HG02642 (cell line): Measurements from ENCODE around the gene CALML4.
"Not testable (repeated sequence)": the region's sequence is repeated elsewhere in the genome, so short reads cannot be mapped to it uniquely, and the experiment has no call there.

ENCODE experiments used
- ATAC-seq: cut with Tn5 transposase; IDR thresholded peaks from one replicate; pipeline ENCODE4 v1.9.1; 2021; ENCODE audit warnings: mild to moderate bottlenecking; ENCODE audit not compliant: unreplicated experiment, poor library complexity

The CALML4 gene

DNA sequence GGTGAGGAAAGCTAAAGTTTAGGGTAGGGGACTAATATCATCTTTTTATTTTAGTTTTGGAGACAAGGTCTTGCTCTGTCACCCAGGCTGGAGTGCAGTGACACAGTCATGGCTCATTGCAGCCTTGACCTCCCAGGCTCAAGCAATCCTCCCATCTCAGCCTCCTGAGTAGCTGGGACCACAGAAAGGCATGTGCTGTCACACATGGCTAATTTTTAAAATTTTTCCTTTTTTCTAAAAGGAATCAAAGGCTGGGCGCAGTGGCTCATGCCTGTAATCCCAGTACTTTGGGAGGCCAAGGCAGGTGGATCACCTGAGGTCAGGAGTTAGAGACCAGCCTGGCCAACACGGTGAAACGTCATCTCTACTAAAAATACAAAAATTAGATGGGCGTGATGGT lies 20.3 kb upstream of the CALML4 start:
- ATAC-seq: not testable (repeated sequence)

DNA sequence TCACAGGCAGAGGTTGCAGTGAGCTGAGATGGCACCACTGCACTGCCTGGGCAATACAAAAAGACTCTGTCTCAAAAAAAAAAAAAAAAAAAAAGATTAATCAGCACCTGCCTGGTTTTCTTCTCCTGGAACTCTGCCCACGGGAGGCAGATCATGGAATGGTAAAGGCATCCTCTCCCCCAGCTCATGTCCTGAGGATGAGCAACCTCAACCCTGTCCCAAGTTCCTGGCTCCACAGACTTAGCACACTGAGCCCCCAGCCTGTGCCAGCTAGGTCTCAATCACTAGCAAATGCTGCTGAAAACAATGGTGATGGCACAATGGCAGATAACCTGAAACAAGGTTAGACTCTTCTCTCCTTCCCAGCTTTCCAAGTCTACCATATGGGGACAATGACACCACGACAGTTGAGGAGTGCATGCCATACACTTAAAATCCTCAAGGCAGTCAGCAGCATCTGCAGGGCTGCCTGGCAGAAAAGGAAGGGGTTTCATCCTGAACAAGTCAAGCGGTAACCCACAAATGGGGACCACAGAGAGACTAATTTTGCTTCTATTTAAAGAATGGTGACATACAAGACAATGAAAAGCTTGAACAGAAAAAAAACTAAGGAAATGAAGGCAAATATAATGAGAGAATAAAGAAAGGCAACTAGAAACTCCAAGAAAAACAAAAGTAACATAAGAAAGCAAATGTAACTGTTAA lies 19.6 kb upstream of the CALML4 start:
- ATAC-seq: no peak

DNA sequence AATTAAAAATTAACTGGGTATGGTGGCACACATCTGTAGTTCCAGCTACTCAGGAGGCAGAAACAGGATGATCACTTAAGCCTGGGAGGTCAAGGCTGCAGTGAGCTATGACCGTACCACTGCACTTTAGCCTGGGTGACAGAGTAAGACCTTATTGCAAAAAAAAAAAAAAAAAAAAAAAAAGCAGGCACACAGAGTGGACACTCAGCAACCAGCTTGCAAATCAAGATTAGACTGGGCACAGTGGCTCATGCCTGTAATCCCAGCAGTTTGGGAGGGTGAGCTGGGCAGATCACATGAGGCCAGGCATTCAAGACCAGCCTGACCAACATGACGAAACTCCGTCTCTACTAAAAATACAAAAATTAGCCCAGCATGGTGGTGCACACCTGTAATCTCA lies 19.0 kb upstream of the CALML4 start:
- no peak for ATAC-seq

DNA sequence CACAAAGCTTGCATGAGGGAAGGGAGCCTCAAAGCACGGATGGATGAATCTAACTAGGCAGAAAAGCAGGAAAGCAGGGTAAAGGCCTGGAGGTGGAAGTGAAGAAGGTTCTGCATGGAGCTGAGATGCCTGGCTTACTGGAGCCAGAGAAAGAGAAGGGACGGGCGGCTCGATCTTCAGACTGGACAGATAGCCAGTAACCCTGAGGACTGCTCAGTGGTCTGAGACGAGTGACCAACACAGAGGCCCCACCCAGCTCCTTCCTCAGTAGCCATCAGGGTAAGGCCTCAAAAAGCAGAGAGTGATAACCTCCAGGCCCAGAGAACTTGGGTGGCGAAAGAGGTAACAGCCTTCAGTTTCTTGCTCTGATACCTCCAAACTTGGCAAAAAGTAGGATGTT lies 18.0 kb upstream of the CALML4 start:
- ATAC-seq: no peak

DNA sequence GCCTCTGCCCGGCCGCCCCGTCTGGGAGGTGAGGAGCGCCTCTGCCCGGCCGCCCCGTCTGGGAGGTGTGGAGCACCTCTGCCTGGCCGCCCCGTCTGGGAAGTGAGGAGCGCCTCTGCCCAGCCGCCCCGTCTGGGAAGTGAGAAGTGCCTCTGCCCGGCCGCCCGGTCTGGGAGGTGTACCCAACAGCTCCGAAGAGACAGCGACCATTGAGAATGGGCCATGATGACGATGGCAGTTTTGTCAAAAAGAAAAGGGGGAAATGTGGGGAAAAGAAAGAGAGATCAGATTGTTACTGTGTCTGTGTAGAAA lies 17.3 kb upstream of the CALML4 start:
- ATAC-seq: not testable (repeated sequence)

DNA sequence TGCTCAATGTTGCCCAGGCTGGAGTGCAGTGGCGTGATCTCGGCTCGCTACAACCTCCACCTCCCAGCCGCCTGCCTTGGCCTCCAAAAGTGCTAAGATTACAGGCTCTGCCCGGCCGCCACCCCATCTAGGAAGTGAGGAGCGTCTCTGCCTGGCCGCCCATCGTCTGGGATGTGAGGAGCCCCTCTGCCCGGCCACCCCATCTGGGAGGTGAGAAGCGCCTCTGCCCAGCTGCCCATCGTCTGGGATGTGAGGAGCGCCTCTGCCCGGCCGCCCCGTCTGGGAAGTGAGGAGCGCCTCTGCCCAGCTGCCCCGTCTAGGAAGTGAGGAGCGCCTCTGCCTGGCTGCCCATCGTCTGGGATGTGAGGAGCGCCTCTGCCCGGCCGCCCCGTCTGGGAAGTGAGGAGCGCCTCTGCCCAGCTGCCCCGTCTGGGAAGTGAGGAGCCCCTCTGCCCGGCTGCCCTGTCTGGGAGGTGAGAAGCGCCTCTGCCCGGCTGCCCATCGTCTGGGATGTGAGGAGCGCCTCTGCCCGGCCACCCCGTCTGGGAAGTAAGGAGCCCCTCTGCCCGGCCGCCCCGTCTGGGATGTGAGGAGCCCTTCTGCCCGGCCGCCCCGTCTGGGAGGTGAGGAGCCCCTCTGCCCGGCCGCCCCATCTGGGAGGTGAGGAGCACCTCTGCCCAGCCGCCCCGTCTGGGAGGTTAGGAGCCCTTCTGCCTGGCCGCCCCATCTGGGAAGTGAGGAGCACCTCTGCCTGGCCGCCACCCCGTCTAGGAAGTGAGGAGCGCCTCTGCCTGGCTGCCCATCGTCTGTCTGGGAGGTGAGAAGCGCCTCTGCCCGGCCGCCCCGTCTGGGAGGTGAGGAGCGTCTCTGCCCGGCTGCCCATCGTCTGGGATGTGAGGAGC lies 16.6 kb upstream of the CALML4 start:
- ATAC-seq: not testable (repeated sequence)

DNA sequence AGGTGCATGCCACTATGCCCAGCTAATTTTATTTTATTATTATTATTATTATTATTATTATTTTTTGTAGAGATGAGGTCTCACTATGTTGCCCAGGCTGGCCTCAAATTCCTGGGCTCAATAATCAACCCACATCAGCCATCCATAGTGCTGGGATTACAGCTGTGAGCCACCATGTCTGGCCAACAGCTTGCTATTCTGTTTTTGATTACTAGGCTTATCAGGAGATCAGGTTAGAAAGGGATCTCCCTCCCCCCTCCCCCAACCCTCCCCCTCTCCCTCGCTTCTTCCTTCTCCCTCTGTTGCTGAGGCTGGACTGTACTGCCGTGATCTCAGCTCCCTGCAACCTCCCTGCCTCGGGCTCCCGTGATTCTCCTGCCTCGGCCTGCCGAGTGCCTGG lies 15.8 kb upstream of the CALML4 start:
- ATAC-seq: no peak

DNA sequence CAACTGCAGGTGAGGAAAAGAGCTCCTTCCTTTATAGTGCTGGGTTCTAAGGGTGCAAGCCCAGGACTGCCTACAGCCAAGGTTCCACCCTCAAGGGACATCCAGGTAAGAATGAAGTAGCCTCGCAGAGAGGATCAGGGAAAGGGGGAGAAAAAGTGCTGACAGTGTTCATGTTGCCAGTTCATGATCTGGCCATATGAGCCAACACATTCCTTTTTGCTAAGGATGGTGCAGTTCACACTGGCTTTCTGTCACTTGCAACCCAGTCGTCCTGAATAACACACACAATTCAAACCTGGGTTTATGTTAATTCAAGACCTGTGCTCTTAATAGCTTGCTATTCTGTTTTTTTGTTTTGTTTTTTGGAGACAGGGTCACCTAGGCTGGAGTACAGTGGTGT lies 15.4 kb upstream of the CALML4 start:
- ATAC-seq: no peak

DNA sequence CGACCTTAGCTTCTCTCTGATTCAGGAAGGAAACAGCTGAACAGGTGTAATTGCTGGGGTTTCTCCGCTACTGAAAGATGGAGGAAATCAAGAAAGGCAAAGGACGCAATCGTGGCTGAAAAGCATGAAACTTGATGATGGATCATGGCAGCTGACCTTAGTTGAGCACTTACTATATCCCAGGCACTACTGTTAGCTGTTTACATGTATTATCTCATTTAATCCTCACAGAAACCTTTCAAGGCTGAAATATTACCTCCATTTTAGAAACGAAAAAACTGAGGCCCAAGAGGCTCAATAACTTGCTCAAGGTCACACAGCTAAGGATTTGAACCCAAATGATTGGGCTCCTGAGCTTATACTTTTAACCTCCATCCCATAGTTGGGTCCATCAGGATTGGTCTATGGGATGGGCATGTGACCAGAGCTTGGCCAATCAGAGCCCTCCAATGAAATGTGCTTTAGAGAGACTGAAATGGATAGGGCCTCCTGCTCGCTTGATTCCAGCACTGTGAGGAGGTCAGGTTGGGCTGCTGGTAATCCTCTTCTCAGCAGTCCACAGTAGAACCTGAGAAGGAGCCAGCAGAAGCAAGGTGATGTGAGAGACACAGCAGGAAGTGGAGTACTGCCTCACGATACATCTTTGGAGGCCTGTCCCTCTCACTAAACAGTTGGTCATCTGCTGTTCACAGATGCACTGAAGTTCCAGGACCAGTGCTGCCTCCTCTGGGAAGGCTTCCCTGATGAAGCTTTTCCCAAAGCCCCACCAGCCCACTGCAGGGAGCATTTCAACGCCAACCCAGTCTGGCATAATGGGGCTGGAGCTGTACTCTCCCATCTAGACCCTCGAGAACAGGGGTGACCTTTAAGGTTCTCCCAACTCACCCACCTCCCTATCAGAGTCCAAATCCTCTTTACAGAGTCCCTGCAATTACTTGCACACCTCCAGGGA lies 14.0 kb upstream of the CALML4 start:
- ATAC-seq: no peak

DNA sequence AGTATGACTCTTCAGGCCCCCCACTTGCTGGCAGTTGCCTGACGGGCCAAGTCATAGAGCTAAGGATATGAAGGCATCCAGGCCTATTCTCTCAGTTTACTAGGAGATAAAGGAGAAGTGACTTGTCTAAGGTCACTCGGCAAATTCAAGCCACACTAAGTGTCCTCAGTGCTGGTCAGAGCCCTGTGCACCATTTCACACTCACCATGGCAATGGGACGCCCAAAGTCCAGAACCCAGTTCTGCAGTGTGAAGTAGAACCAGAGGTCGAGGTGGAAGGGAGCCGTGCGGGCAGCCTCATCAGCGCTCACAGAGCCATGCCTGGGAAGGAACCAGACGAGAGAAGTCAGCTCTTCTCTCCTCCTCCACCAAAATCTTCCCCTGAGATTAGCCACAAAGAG lies 13.2 kb upstream of the CALML4 start:
- ATAC-seq: no peak

DNA sequence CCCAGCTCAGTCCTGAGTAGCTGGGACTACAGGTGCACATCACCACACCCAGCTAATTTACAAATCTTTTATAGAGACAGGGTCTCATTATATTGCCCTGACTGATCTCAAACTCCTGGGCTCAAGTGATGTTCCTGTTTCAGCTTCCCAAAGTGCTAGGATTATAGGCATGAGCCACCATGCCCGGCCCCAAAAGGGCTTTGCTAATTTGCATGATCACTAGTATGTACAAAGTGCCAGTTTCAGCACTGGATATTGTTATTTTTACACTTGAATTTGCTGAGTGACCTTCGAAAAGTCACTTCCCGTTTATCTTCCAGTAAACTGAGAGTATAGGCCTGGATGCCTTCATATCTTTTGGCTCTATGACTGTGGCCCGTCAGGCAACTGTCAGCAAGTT lies 12.2 kb upstream of the CALML4 start:
- no peak for ATAC-seq

DNA sequence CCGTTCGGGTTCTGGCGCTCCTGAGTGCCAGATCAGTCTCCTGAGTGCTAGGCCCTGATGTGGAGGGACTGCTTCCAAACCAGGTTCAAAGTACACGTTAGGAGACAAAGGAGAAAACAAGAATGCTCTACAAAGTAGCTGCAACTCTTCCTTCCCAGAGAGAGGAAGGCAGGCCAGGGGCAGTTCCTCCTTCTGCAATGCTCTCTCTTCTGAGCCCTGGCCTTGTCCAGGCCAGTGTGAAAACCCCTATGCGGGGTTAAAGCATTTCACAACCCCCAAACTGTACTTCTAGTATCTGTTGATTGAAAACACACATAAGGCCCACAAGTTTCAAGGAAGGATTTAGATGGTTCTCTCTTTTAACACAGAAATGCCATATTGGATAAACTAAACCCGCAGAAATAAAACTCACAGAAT lies 9.7 kb upstream of the CALML4 start:
- ATAC-seq: no peak

DNA sequence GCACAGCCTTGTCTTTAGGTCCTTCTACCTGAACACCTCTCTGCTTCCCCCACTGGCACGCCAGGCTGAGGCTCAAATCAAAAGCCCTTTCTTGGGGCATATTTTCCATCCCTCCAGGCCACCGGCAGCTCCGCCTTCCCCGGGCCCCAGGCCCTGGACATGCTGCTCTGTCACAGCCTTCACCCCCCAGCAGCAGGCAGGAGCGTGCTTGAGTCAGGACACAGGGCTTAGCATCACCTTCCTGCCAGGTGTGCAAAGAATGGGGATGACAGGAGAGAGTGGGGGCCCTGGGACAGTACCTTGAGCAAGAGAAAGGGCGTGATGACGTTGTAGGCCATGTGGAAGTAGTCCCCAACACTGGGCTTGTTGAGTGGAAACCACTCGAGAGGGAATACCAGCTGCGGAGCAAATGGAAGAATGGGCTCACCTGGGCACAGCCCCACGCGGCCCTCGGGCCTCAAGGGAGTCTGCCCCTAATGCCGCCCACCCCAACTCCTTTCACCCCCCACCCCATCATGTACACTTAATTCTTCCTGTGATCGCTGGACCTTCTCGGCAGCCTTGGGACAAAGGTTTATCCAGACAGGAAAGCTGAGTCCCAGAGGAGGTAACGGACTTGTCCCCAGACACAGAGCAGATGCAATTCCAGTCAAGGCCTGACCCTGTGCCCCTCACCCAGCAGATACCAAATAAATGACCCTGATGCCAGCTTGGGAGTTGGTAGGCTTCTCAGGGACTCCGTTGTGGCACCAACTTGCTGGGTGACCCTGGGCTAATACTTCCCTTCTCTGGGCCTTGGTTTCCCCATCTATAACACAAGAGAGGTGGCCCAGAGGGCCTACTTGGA lies 9.1 kb upstream of the CALML4 start:
- no peak for ATAC-seq

DNA sequence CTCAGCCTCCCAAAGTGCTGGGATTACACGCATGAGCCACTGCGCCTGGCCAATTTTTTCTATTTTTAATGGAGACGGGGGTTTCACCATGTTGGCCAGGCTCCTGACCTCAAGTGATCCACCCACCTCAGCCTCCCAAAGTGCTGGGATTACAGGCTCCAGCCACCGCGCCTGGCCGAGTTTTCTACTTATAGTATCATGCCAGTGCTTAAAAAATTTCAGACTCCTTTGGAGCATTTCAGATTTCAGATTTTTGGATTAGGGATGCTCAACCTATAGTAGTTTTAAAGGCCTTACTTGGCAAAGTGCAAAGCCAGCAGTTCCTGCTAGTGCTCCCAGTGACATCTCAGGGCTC lies 8.3 kb upstream of the CALML4 start:
- ATAC-seq: not testable (repeated sequence)

DNA sequence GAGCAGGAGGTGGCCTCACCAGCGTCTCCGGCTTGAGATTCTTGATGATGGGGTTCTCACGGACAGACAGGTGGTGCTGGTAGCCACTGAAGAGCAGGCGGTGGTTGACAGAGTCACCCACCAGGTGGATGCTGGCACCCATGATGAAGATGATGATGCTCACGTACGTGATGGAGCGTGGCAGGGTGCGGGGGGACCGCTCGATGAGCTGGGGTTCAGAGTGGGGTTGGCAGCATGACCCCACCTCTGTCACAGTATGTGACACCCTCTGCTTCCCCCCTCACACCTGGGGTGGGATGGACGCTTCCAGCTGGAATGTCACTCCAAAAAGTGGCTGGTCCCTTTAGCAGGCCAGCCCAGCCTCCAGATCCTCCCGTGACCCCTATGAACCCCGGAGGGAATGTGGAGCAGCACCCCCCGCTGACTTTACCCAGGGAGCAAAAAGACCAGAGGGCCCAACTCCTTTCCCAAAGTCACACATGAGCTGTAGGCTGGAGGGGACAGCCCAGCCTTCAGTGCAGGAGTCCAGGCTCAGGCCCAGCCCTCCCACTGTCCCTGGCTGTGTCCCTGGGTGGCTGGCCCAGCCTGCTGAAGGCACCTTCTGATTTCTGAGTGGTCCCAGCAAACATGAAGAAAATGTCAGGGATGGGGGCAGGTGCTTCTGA lies 6.7 kb upstream of the CALML4 start:
- no peak for ATAC-seq

DNA sequence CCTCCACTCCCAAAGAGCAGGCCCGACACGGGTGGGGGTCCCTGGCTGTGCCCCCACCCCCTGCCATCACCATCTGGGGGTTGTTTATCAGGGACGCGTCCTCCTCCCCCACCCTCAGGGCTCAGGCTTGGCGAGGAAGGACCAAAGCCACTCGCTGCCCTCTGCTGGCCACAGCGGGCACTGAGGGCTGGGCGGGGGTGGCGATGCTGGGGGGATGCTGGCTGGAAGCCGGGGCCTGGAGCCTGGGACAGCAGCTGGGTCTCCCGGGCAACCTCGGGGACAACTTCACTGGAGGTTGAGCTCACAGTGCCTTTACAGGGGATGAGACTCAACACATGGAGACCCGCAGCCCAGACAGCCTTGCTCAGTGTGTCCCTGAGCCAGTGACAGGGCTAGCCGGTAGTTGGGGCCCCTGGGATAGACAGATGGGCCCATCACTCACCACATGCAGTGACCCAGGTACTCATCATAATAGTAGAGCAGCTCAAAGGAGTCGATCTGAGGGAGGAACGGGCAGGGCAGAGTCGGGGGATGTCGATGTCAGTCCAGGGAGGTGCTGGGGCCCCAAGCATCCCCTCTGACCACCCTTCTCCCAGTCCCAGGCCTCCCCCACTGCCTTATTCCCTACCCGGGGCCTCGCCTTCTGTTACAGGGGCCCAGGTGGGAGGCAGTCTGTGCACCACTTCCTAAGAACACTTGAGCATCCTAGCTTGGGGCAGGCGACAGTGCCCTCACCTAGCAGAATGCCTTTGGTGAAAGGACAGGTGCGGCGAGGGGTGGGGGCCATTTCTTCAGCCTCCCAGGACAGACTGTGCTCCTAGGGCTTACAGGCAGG lies 5.9 kb upstream of the CALML4 start:
- no peak for ATAC-seq

DNA sequence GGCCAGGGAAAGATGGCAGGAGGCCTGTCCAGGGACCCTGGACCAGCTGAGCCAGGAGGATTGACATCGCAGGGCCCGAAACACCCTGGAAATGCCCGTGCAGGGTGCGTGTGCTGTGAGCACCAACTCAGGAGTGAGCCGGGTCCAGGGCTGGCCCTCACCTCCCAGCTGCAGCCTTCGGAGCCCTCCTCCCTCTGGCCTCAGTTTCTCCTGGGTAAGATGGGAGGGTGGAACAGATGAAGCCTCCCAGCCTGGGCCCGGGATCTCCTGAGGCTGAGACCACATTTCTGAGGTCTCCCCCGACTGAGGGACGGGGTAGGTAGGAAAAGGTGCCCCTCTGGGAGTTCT lies 5.3 kb upstream of the CALML4 start:
- ATAC-seq: no peak

DNA sequence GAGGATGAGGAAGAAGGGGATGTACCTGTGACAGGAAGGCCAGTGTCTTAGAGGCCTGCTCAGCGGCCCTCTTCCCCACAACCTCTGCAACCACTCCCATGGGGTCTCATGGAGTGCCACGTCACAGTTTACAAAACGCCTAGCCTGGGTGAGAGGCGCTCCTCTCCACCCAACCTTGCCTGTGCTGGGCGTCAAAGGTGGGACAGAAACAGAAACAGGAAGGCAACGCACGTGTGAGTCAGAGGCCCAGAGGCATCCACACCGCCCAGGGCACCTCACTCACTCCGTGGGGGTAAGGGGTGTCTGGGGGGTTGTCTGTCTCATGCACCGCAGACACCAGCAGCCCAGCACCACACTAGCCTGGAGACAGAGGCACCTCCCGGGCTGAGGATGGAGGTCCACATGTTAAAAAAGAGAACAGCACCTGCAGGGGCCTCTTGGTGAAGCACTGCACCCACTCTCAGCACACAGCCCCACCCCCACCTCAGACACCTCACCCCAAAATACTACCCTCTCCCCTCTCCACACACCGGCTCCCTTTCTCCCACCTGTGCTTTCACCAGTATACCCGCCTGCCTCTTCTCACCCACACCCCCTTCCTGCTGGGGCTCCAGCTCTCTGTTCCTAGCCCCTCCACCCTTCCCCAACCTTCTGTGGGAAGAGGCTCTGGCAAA lies 4.7 kb upstream of the CALML4 start:
- ATAC-seq: peak; percentile 61
